Suprapubic skin (tissue), 3 donors: ENCODE results near the gene SEPTIN10.

Experiments used
- CTCF ChIP-seq, 2 donors: fragments of 200-600 bp in 1 of 2; fragments of 450-650 bp in 1 of 2; sonication (generic) in 1 of 2; IDR thresholded peaks; one replicate each; pipeline ENCODE4 v1.5.1; 2016 to 2019; ENCODE audit warnings: antibody characterized with exemption in 2 of 2, mild to moderate bottlenecking in 1 of 2, moderate library complexity in 1 of 2
- POLR2AphosphoS5 ChIP-seq, 3 donors: sonication (generic); formaldehyde crosslinking; IDR thresholded peaks; one replicate each; pipeline ENCODE4 v1.6.1; 2017; ENCODE audit warnings: antibody characterized with exemption in 3 of 3

GRCh38 chr2:109554758-109555157 lies 59.0 kb downstream of the SEPTIN10 start:
- TF ChIP-seq CTCF (IDR thresholded peaks at IDR 0.05) (no peak), POLR2AphosphoS5 (IDR thresholded peaks at IDR 0.05) (no peak)
